Pancreas (tissue), 10 donors: Measurements from ENCODE around the gene L3MBTL2. TPM values are rescaled to one million over a fixed set of nuclear protein-coding genes. Genes with fewer than 3 reads are reported as not detected.

Experiments used
- ATAC-seq, 4 donors: fragments of 200-7000 bp; cut with Tn5 transposase; one replicate each; pipeline versions ENCODE4 v1.8.0 to v1.9.1; 2020; ENCODE audit warnings: mild to moderate bottlenecking in 4 of 4, moderate library complexity in 4 of 4
- DNase-seq, 6 donors: peaks; one replicate each; pipeline ENCODE4 v3.0.0-alpha.2; 2020
- FAIRE-seq: peaks from 2 replicates; lab custom pipeline; 2012; peaks lifted over from hg19 to GRCh38; lab: Jason Lieb, UNC
- H3K27ac ChIP-seq, 4 donors: fragments of 200-600 bp; sonication (generic); 1 replicate in 3 of 4; 2 replicates in 1 of 4; pipeline versions ENCODE4 v1.5.0 to v1.8.0; 2020
- H3K27me3 ChIP-seq, 4 donors: fragments of 200-600 bp; one replicate each; pipeline ENCODE4 v1.8.0; 2021
- H3K36me3 ChIP-seq, 3 donors: fragments of 200-600 bp; sonication (generic) in 1 of 3; one replicate each; pipeline versions ENCODE4 v1.5.0 to v1.8.0; 2020 to 2021
- H3K4me1 ChIP-seq, 3 donors: fragments of 200-600 bp; one replicate each; pipeline ENCODE4 v1.8.0; 2021
- H3K4me3 ChIP-seq, 4 donors: fragments of 200-600 bp; sonication (generic) in 2 of 4; one replicate each; pipeline versions ENCODE4 v1.5.0 to v1.8.0; 2020 to 2021
- H3K9me3 ChIP-seq, 4 donors: fragments of 200-600 bp; one replicate each; pipeline ENCODE4 v1.8.0; 2021
- WGBS, 2 donors: extraction: QIAGEN DNeasy Blood & Tissue Kit; methylation state at CpG; one replicate each; pipeline ENCODE4 v1.1.7; 2013; 5-methylcytosine and 5-hydroxymethylcytosine counted together
- intact Hi-C, 3 donors: fragments of 100-400 bp; cut with DNase I; formaldehyde crosslinking; loops; one replicate each; pipeline versions ENCODE4 v1.11.1 to v1.14.2; 2022
- polyA plus RNA-seq, 2 donors: library from polyadenylated mRNA; stranded (reverse); fragments of 200-250 nt; gene quantifications; one replicate each; pipeline ENCODE4 v1.2.3, GENCODE V29; 2013
- total RNA-seq, 6 donors: library from RNA; stranded (reverse); fragmentation: NEBNext Ultra II Directional in 4 of 6; extraction: Animal tissue kit (Norgen Biotek cat#: 25700) in 4 of 6; gene quantifications; one replicate each; pipeline versions ENCODE4 v1.2.1 to v1.2.4, GENCODE V29; 2021 to 2023
- TF ChIP-seq, protein P1 (sequence below), 4 donors: fragments of 200-600 bp; sonication (generic) in 3 of 4; IDR thresholded peaks; one replicate each; pipeline versions ENCODE4 v1.5.0 to v1.8.0; 2021; ENCODE audit warnings: antibody characterized with exemption in 4 of 4
- donor health status: healthy with polysubstance abuse.
- donor health status: DM: no; HTN: no; CAD: no; lungs with moderate emphysema.
- donor health status: DM: no; HTN: no; CAD: no.
- donor health status: control.
- donor health status: control.
- donor health status: Bipolar disorder and iron deficiency.
- donor health status: DM: yes; HTN: yes; CAD: no.
- donor health status: DM: no; HTN: no; CAD: no.
- donor health status: DM: no; HTN: no; CAD: no.
- donor health status: DM: yes; HTN: yes; CAD: no.

Gene L3MBTL2
- total and polyA plus RNA-seq, 8 donors: 7.9 to 15.9 (median 9.8) TPM

DNA sequence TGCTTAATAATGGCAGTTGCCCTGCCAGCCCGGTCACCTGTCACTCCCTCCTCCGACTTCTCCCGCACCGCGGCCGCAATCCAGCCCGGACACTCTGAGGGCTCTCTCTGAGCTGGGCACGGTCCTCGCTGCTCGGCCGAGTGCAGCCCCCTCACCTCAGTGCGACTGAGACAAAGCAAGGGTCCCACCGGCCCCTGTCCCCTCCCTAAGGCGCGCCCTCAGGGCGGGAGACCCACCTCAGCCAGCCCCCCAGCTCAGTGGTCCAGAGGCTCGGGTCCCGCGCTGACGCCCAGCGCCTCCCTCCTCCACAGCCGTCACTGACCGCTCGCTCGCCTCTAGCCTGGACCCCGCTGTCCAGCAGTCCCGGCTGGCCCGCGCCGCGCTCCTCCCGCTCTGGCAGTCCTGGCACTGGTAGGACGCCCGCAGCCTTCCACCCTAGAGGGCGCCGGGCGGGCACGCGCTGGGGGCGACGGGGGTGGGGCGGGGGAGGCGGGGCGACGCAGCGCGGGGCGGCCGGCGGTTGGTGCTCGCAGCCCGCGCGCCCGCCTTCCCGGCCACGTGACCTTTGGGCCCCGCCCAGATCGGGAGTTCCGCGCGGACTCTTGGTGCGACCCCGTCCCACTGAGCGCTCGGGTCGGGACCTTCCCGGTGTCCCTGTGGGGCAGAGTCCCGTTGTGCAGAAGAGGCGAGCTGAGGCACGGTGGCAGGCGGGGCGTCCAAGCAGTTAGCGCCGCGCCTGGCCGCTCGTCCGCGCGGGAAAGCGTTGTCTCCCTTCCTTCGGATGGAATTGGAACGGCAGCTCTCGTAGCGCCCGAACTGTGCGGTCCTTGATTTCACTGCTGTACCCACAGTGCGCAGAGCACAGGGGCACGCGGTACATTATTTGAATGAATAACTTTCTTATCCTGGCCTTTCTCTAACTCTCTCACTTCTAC, 7.8 kb upstream of the L3MBTL2 start:
- Histone ChIP-seq H3K4me1 (peaks cover 0 to 8% (median 0%) of the 10 kb centered on the region in 3 donors), H3K36me3 (no peaks in the 10 kb centered on the region), H3K4me3 (peak overlapping the region; percentile 60 to 88 (median 78)), H3K9me3 (no peaks in the 10 kb centered on the region), H3K27me3 (no peaks in the 10 kb centered on the region), H3K27ac (peak overlapping the region in 1 of 4 donors; percentile 57)
- 0 to 1% methylated on average over 67 to 91 of the region's 91 CpGs for WGBS, 2 donors
- ATAC-seq (peak; percentile 93 to 95 (median 94)), DNase-seq (peak; percentile 77 to 92 (median 84)), FAIRE-seq (no peak)
- intact Hi-C loops: no loop called here
- TF ChIP-seq, protein P1, sequence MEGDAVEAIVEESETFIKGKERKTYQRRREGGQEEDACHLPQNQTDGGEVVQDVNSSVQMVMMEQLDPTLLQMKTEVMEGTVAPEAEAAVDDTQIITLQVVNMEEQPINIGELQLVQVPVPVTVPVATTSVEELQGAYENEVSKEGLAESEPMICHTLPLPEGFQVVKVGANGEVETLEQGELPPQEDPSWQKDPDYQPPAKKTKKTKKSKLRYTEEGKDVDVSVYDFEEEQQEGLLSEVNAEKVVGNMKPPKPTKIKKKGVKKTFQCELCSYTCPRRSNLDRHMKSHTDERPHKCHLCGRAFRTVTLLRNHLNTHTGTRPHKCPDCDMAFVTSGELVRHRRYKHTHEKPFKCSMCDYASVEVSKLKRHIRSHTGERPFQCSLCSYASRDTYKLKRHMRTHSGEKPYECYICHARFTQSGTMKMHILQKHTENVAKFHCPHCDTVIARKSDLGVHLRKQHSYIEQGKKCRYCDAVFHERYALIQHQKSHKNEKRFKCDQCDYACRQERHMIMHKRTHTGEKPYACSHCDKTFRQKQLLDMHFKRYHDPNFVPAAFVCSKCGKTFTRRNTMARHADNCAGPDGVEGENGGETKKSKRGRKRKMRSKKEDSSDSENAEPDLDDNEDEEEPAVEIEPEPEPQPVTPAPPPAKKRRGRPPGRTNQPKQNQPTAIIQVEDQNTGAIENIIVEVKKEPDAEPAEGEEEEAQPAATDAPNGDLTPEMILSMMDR (IDR thresholded peaks at IDR 0.05): no peak

DNA sequence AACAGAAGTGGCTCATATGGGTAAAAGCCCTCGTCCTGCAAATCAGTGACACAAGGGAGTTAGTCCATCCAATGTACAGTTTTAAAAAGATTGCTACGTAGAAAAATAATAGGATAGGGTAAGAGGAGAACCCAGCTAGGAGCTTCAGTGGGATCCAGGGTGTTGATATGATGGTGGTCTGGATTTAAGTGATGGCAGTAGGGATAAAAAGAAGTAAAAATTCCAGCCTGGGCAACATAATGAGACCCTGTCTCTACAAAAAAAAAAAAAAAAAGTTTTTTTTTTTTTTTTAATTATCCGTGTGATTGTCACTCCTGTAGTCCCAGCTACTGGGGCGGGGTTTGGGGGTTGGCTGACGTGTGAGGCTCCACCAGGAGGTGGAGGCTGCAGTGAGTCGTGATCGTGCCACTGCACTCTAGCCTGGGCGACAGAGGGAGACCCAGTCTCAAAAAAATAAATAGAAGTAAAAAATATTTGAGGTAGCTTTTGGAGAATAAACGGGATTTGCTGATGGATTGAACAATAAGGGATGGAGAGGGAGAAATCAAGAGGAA, 7.0 kb upstream of the L3MBTL2 start:
- 1 to 3% methylated on average over 9 of the region's 9 CpGs for whole genome bisulfite sequencing, 2 donors
- H3K27me3 ChIP-seq: no peaks in the 10 kb centered on the region
- ATAC-seq (peak; percentile 34 to 68 (median 50)), DNase-seq (peak in 2 of 6 donors; percentile 53 to 57), FAIRE-seq (peak; percentile 45)
- TF ChIP-seq, protein P1 (IDR thresholded peaks at IDR 0.05): no peak
- peak overlapping the region; percentile 60 to 88 (median 78) for H3K4me3 ChIP-seq
- peaks cover 0 to 8% (median 0%) of the 10 kb centered on the region in 3 donors for H3K4me1 ChIP-seq
- H3K9me3 ChIP-seq: no peaks in the 10 kb centered on the region
- intact Hi-C loops: no loop called here
- H3K36me3 ChIP-seq: no peaks in the 10 kb centered on the region
- H3K27ac ChIP-seq: peak overlapping the region in 1 of 4 donors; percentile 57

DNA sequence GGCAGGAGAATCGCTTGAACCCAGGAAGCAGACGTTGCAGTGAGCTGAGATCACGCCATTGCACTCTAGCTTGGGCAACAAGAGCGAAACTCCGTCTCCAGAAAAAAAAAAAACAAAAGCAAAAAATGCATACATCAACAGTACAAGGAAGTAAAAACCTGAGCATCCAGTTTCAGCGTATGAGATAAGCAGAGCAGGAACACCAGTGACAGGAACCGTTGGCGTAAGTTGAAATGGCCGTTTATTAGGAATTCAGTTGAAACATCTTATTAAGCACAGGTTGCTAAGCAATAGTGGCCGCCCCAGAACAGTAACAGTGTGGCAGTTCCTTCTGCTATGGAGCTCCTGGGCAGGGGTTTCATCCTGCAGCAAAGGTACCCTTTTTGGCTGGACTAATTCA, 4.0 kb upstream of the L3MBTL2 start:
- Histone ChIP-seq H3K27ac (no peak overlapping the region), H3K9me3 (no peaks in the 10 kb centered on the region), H3K27me3 (no peaks in the 10 kb centered on the region), H3K4me1 (peaks cover 0 to 8% (median 4%) of the 10 kb centered on the region in 3 donors), H3K4me3 (no peak overlapping the region), H3K36me3 (no peaks in the 10 kb centered on the region)
- TF ChIP-seq, protein P1 (IDR thresholded peaks at IDR 0.05): no peak
- WGBS, 2 donors: 31 to 32% methylated on average over 10 of the region's 10 CpGs
- ATAC-seq (no peak), DNase-seq (no peak), FAIRE-seq (no peak)
- intact Hi-C loops: no loop called here

DNA sequence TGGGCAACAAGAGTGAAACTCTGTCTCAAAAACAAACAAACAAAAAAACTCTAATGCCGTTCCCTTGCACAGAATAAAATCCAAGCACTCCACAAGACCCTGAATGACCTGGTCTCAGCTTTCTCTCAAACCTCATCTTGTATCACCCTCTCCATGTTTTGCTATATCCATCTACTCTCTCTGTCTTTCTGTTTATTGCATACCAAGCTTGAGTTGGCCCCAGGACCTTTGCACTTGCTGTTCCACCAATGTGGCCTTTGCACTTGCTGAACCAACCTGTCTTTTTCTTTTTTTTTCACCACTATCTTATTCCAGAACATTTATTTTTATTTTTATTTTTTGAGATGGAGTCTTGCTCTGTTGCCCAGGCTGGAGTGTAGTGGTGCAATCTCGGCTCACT, 2.0 kb upstream of the L3MBTL2 start:
- H3K27me3 ChIP-seq: no peaks in the 10 kb centered on the region
- ATAC-seq (no peak), FAIRE-seq (no peak), DNase-seq (no peak)
- H3K4me1 ChIP-seq: peaks cover 0 to 5% (median 4%) of the 10 kb centered on the region in 3 donors
- TF ChIP-seq, protein P1 (IDR thresholded peaks at IDR 0.05): no peak
- H3K27ac ChIP-seq: no peak overlapping the region
- H3K9me3 ChIP-seq: no peaks in the 10 kb centered on the region
- H3K36me3 ChIP-seq: no peaks in the 10 kb centered on the region
- intact Hi-C loops: no loop called here
- WGBS, 2 donors: 81 to 92% methylated on average over 2 of the region's 2 CpGs
- H3K4me3 ChIP-seq: no peak overlapping the region
